Measurements from ENCODE around the gene POLR3H.

POLR3H gene

GRCh38 chr22:41478891-41479521 lies 65.3 kb downstream of the POLR3H start:
- POLR2A ChIA-PET = interaction anchor here (0.6 to 3.5 kb wide), 6 partner anchors 10 to 1006 kb away, joined by 3 to 19 read pairs (median 4); partner anchors contain the start of genes ACO2, PHF5A, TEF and TOB2
- peak; percentile 59 for TF ChIP-seq ZFHX2 (tag by site-specific recombination; conservative IDR thresholded peaks at IDR 0.05)
- no peak for TF ChIP-seq ZNF561 (tag by site-specific recombination; IDR thresholded peaks at IDR 0.05; ENCODE audit: borderline replicate concordance)
- no peak for TF ChIP-seq SCRT1 (tag by site-specific recombination; IDR thresholded peaks at IDR 0.05; ENCODE audit: borderline replicate concordance)
- no peak for TF ChIP-seq ZNF398 (tag by site-specific recombination; IDR thresholded peaks at IDR 0.05)
- TF ChIP-seq ZNF18 (tag by site-specific recombination; IDR thresholded peaks at IDR 0.05) = no peak
- TF ChIP-seq EGR2 (tag by site-specific recombination; IDR thresholded peaks at IDR 0.05; ENCODE audit: low read depth) = peak; percentile 71
- no peak for TF ChIP-seq ZSCAN4 (tag by site-specific recombination; IDR thresholded peaks at IDR 0.05)
- no peak for TF ChIP-seq ZNF311 (tag by site-specific recombination; IDR thresholded peaks at IDR 0.05; ENCODE audit: borderline replicate concordance)
- no peak for TF ChIP-seq ZNF335 (tag by site-specific recombination; conservative IDR thresholded peaks at IDR 0.05)
- H3K36me3 ChIP-seq (ENCODE audit: control insufficient read depth in 2 of 2, insufficient read depth in 1 of 2, low read length in 2 of 2) = peaks cover 3 to 9% of the 10 kb centered on the region in 2 experiments; a peak in 2 of 3 replicates
- H3K4me1 ChIP-seq (ENCODE audit: control insufficient read depth, insufficient read depth, low read length) = no peaks in the 10 kb centered on the region
- no peaks in the 10 kb centered on the region for H3K9me3 ChIP-seq (ENCODE audit: control insufficient read depth, insufficient read depth, low read depth, low read length)
- H3K4me3 ChIP-seq (ENCODE audit: low read depth, low read length) = no peak overlapping the region
- H3K27ac ChIP-seq (ENCODE audit: extremely low read depth, low read depth, low read length) = no peak overlapping the region
- CTCF ChIA-PET = interaction anchor here (0.6 to 4.0 kb wide), 4 partner anchors 31 to 233 kb away, joined by 3 to 28 read pairs (median 4); no protein-coding TSS in a partner anchor

- Histone ChIP-seq H3K9me3 (ENCODE audit: control insufficient read depth, insufficient read depth, low read depth, low read length) (no peaks in the 10 kb centered on the region), H3K27ac (ENCODE audit: extremely low read depth, low read depth, low read length) (no peak overlapping the region), H3K4me1 (ENCODE audit: control insufficient read depth, insufficient read depth, low read length) (no peaks in the 10 kb centered on the region), H3K4me3 (ENCODE audit: low read depth, low read length) (no peak overlapping the region), H3K36me3 (ENCODE audit: control insufficient read depth in 2 of 2, insufficient read depth in 1 of 2, low read length in 2 of 2) (peaks cover 3 to 13% of the 10 kb centered on the region in 2 experiments; a peak in 2 of 3 replicates)
- TF ChIP-seq GLIS1 (tag by site-specific recombination; IDR thresholded peaks at IDR 0.05) (no peak), ZNF747 (tag by site-specific recombination; IDR thresholded peaks at IDR 0.05) (no peak), ZNF433 (tag by site-specific recombination; IDR thresholded peaks at IDR 0.05; ENCODE audit: low read depth) (no peak), ZNF302 (tag by site-specific recombination; IDR thresholded peaks at IDR 0.05; ENCODE audit: low read depth) (no peak), ZNF202 (tag by site-specific recombination; IDR thresholded peaks at IDR 0.05; ENCODE audit: borderline replicate concordance) (no peak), ZNF501 (tag by site-specific recombination; IDR thresholded peaks at IDR 0.05) (no peak), KLF16 (tag by site-specific recombination; IDR thresholded peaks at IDR 0.05) (no peak), SCRT1 (tag by site-specific recombination; IDR thresholded peaks at IDR 0.05; ENCODE audit: borderline replicate concordance) (no peak), ZNF626 (tag by site-specific recombination; IDR thresholded peaks at IDR 0.05) (no peak), HIC1 (tag by site-specific recombination; IDR thresholded peaks at IDR 0.05) (no peak), ZNF580 (tag by site-specific recombination; IDR thresholded peaks at IDR 0.05) (no peak), ZNF785 (tag by site-specific recombination; IDR thresholded peaks at IDR 0.05) (no peak)
- CTCF ChIA-PET = interaction anchor here (0.6 to 4.0 kb wide), 2 partner anchors 39 to 233 kb away, joined by 3 to 28 read pairs; no protein-coding TSS in a partner anchor
- POLR2A ChIA-PET = interaction anchor here (0.6 to 3.5 kb wide), 6 partner anchors 9 to 1006 kb away, joined by 3 to 19 read pairs (median 4); partner anchors contain the start of genes ACO2, PHF5A, TEF and TOB2
Observed at GRCh38 chr22:41478473-41478872, 65.8 kb downstream of the POLR3H start.
